ENCODE measurements around the gene SEC14L2. TPM values are rescaled to one million over a fixed set of nuclear protein-coding genes. Genes with fewer than 3 reads are reported as not detected.

The SEC14L2 gene
- total and polyA plus RNA-seq, 2 of the 4 experiments (the other 2 are of a cell fraction), result 38.7 to 54.8 TPM

DNA sequence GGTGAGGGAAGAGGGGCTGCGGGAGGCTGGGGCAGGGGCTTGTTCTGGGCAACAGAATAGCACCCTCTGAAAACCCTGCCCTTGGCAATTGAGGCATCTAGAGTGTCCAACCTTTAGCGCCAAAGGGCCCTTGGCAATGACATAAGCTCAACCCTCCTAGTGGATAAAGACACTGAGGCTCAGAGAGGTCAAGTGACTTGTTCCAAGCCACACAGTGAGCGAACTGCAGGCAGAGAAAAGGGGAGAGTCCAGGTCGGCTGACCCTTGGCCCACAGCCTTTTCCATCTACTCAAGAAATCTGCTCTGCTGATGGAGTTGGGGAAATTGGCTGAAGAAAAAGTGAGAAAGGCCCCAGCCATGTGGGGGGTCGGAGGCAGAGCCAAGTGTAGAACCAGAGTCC, 2.9 kb downstream of the SEC14L2 start:
- Histone ChIP-seq H4K5ac (ENCODE audit: low read depth, low read length) (no peak overlapping the region), H3K4me3 (ENCODE audit: insufficient read depth, low read depth, low read length) (no peak overlapping the region), H3K79me1 (ENCODE audit: low read depth in 1 of 2, low read length in 2 of 2) (peaks cover 27 to 47% of the 10 kb centered on the region in 2 experiments), H3K14ac (replicated peaks; ENCODE audit: low read depth, low read length) (no peak overlapping the region), H2BK20ac (ENCODE audit: low read depth, low read length) (no peak overlapping the region), H4K91ac (ENCODE audit: insufficient read depth, low read depth, low read length) (no peak overlapping the region), H3K4me2 (ENCODE audit: low read depth, low read length) (no peak overlapping the region), H3K9me1 (ENCODE audit: insufficient read depth, low read length) (peaks cover 13% of the 10 kb centered on the region), H3K36me3 (ENCODE audit: control insufficient read depth, insufficient read depth, low read length) (peaks cover 4% of the 10 kb centered on the region; the same call in 1 of the 2 replicates), H2BK120ac (ENCODE audit: low read depth, low read length) (no peak overlapping the region), H3K18ac (ENCODE audit: low read depth, low read length) (no peak overlapping the region), H2AFZ (replicated peaks; ENCODE audit: low read length, poor library complexity) (no peak overlapping the region), H4K20me1 (ENCODE audit: insufficient read depth, low read length) (peaks cover 16% of the 10 kb centered on the region), H2AK9ac (replicated peaks; ENCODE audit: low read depth, low read length, poor library complexity) (no peak overlapping the region), H3K56ac (ENCODE audit: extremely low read depth, insufficient read depth, low read length) (no peak overlapping the region), H3K27me3 (ENCODE audit: control insufficient read depth, insufficient read depth, low read length) (no peaks in the 10 kb centered on the region), H4K8ac (ENCODE audit: low read depth in 2 of 2, low read length in 2 of 2) (no peak overlapping the region), H3K27ac (ENCODE audit: insufficient read depth, low read length) (no peak overlapping the region), H2AK5ac (ENCODE audit: low read depth, low read length) (no peak overlapping the region), H3K23ac (ENCODE audit: low read depth, low read length) (no peak overlapping the region), H3K4me1 (ENCODE audit: control insufficient read depth, insufficient read depth, low read length) (peaks cover 14% of the 10 kb centered on the region), H2BK5ac (ENCODE audit: low read depth, low read length, poor library complexity, severe bottlenecking) (no peak overlapping the region), H3K4ac (ENCODE audit: low read depth, low read length) (no peak overlapping the region), H3K9me3 (ENCODE audit: control insufficient read depth, insufficient read depth, low read length) (no peaks in the 10 kb centered on the region), H2BK15ac (ENCODE audit: low read depth, low read length) (no peak overlapping the region), H3K9ac (ENCODE audit: low read depth, low read length) (no peak overlapping the region)
- no TSS peak for BruUV-seq (replicated peaks)
- no peak for TF ChIP-seq MXI1 (IDR thresholded peaks at IDR 0.05; ENCODE audit: borderline replicate concordance, low read depth, low read length)
- no peak for TF ChIP-seq SMC3 (IDR thresholded peaks at IDR 0.05; ENCODE audit: low read depth, low read length)
- TF ChIP-seq, protein P1, sequence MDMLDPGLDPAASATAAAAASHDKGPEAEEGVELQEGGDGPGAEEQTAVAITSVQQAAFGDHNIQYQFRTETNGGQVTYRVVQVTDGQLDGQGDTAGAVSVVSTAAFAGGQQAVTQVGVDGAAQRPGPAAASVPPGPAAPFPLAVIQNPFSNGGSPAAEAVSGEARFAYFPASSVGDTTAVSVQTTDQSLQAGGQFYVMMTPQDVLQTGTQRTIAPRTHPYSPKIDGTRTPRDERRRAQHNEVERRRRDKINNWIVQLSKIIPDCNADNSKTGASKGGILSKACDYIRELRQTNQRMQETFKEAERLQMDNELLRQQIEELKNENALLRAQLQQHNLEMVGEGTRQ (IDR thresholded peaks at IDR 0.05; ENCODE audit: low read depth, low read length), result no peak
- TF ChIP-seq, protein P2, sequence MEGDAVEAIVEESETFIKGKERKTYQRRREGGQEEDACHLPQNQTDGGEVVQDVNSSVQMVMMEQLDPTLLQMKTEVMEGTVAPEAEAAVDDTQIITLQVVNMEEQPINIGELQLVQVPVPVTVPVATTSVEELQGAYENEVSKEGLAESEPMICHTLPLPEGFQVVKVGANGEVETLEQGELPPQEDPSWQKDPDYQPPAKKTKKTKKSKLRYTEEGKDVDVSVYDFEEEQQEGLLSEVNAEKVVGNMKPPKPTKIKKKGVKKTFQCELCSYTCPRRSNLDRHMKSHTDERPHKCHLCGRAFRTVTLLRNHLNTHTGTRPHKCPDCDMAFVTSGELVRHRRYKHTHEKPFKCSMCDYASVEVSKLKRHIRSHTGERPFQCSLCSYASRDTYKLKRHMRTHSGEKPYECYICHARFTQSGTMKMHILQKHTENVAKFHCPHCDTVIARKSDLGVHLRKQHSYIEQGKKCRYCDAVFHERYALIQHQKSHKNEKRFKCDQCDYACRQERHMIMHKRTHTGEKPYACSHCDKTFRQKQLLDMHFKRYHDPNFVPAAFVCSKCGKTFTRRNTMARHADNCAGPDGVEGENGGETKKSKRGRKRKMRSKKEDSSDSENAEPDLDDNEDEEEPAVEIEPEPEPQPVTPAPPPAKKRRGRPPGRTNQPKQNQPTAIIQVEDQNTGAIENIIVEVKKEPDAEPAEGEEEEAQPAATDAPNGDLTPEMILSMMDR (conservative IDR thresholded peaks at IDR 0.05; ENCODE audit: low read depth, low read length), result no peak
- ChIA-PET POLR2A (ENCODE audit: unreplicated experiment) (no interaction called here), CTCF (no interaction called here)
- dilution Hi-C loops (cut with HindIII; ENCODE audit: low sequenced_read_pairs, unreplicated experiment) (no loop called here), intact Hi-C loops (cut with micrococcal nuclease) (no loop called here), in situ Hi-C loops (cut with MboI; ENCODE audit: low sequenced_read_pairs) (loop anchor here (10.0 kb wide), 2 partner anchors 85 to 295 kb away; no protein-coding TSS in a partner anchor)
- WGBS, 2 experiments (ENCODE audit: extremely low coverage in 2 of 2, insufficient read length in 1 of 2), result 100% methylated on average over 1 of the region's 5 CpGs; no CpG with 5 or more reads in 1 of the 2 experiments
- no peak for DNase-seq
- ATAC-seq (ENCODE audit: low read depth), result no peak
